ENCODE data around the gene PFDN1.

PFDN1 gene

DNA sequence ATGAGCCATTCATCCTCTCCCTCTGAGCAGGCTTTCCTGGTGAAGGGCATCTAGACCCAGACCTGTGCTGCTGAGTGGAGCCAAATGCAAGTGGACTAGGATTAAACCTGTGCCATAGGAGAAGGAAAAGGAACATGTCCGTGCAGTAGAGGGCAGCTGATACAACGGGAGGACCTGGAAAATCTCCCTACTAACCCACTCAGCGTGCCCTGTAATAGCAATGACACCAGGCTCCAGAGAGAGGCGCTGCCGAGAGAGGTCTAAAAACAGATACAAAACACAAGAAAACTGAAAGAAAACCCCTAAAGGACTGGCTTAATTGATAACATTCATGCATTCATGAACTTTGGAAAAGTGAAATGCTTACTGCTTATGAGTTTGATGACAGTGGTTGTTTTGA, 60.8 kb downstream of the PFDN1 start:
- no peak overlapping the region for H2AFZ ChIP-seq (ENCODE audit: low read length)
- H3K9ac ChIP-seq (ENCODE audit: low read length) = no peak overlapping the region
- H4K20me1 ChIP-seq (ENCODE audit: insufficient read depth, low read length) = no peaks in the 10 kb centered on the region
- H3K27ac ChIP-seq (ENCODE audit: low read depth, low read length, poor library complexity, severe bottlenecking) = no peak overlapping the region
- H3K9me2 ChIP-seq (ENCODE audit: low read depth, low read length) = no peaks in the 10 kb centered on the region
- no peaks in the 10 kb centered on the region for H3K79me2 ChIP-seq (ENCODE audit: insufficient read depth, low read length)
- H3K9me3 ChIP-seq (ENCODE audit: low read length) = no peaks in the 10 kb centered on the region
- no peak overlapping the region for H3K4me2 ChIP-seq (ENCODE audit: low read length)
- peaks cover 53% of the 10 kb centered on the region for H3K4me1 ChIP-seq (ENCODE audit: insufficient read depth, low read length, severe bottlenecking)
- H3F3A ChIP-seq (ENCODE audit: insufficient read depth, low read length) = no peaks in the 10 kb centered on the region
- no peaks in the 10 kb centered on the region for H3K27me3 ChIP-seq (ENCODE audit: insufficient read depth, low read length)
- TF ChIP-seq, protein P1, sequence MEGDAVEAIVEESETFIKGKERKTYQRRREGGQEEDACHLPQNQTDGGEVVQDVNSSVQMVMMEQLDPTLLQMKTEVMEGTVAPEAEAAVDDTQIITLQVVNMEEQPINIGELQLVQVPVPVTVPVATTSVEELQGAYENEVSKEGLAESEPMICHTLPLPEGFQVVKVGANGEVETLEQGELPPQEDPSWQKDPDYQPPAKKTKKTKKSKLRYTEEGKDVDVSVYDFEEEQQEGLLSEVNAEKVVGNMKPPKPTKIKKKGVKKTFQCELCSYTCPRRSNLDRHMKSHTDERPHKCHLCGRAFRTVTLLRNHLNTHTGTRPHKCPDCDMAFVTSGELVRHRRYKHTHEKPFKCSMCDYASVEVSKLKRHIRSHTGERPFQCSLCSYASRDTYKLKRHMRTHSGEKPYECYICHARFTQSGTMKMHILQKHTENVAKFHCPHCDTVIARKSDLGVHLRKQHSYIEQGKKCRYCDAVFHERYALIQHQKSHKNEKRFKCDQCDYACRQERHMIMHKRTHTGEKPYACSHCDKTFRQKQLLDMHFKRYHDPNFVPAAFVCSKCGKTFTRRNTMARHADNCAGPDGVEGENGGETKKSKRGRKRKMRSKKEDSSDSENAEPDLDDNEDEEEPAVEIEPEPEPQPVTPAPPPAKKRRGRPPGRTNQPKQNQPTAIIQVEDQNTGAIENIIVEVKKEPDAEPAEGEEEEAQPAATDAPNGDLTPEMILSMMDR (IDR thresholded peaks at IDR 0.05; ENCODE audit: low read length) = peak; percentile 47; the same call in 1 of the 2 replicates
- TF ChIP-seq EZH2 (IDR thresholded peaks at IDR 0.05; ENCODE audit: borderline replicate concordance, low read length) = no peak
- H3K36me3 ChIP-seq (ENCODE audit: insufficient read depth, low read length) = peaks cover 5% of the 10 kb centered on the region; the same call in 1 of the 2 replicates
- no peak overlapping the region for H3K4me3 ChIP-seq (ENCODE audit: low read depth, low read length, poor library complexity, severe bottlenecking)

DNA sequence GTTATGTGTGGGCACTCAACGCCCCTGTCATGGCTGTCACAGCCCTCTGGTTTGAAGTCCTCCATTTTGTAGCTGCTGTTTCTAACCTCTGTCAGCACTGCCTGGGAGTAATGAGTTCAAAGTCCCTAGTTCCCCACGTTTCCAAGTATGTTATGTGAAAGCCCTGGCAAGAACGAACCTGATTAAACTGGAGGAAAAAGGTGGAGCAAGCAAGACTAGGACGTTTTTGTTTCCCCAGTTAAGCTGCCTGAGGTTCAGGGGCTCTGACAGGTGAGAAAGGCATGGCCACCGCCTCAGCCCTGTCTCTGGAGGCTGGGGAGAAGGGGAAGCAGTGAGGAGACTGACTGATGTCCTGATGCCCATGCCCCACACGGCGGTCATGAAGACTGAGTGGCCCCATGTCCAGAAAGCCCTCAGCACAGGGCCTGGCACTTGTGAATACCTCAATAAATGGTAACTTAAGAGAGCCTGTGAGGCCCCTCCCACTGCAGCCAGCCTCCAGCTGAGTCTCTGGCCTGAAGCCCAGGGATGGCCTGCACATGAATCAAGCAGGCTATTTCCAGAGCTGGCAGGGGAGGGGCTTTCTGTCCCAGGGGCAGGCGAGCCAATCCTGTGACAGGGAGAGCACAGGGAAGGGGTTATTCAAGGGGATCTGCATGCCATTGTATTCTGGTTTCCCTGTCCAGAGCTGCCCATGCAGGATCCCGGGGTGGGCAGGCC, 61.8 kb downstream of the PFDN1 start:
- H3F3A ChIP-seq (ENCODE audit: insufficient read depth, low read length) = no peaks in the 10 kb centered on the region
- H3K9me2 ChIP-seq (ENCODE audit: low read depth, low read length) = no peaks in the 10 kb centered on the region
- no peak overlapping the region for H3K27ac ChIP-seq (ENCODE audit: low read depth, low read length, poor library complexity, severe bottlenecking)
- H3K9ac ChIP-seq (ENCODE audit: low read length) = no peak overlapping the region
- H3K4me3 ChIP-seq (ENCODE audit: low read depth, low read length, poor library complexity, severe bottlenecking) = no peak overlapping the region
- peaks cover 5% of the 10 kb centered on the region; the same call in 1 of the 2 replicates for H3K36me3 ChIP-seq (ENCODE audit: insufficient read depth, low read length)
- no peaks in the 10 kb centered on the region for H3K27me3 ChIP-seq (ENCODE audit: insufficient read depth, low read length)
- H2AFZ ChIP-seq (ENCODE audit: low read length) = no peak overlapping the region
- TF ChIP-seq, protein P1 (IDR thresholded peaks at IDR 0.05; ENCODE audit: low read length) = no peak
- TF ChIP-seq EZH2 (IDR thresholded peaks at IDR 0.05; ENCODE audit: borderline replicate concordance, low read length) = no peak
- H4K20me1 ChIP-seq (ENCODE audit: insufficient read depth, low read length) = no peaks in the 10 kb centered on the region
- H3K9me3 ChIP-seq (ENCODE audit: low read length) = no peaks in the 10 kb centered on the region
- H3K4me2 ChIP-seq (ENCODE audit: low read length) = no peak overlapping the region
- H3K79me2 ChIP-seq (ENCODE audit: insufficient read depth, low read length) = no peaks in the 10 kb centered on the region
- peaks cover 43% of the 10 kb centered on the region for H3K4me1 ChIP-seq (ENCODE audit: insufficient read depth, low read length, severe bottlenecking)

DNA sequence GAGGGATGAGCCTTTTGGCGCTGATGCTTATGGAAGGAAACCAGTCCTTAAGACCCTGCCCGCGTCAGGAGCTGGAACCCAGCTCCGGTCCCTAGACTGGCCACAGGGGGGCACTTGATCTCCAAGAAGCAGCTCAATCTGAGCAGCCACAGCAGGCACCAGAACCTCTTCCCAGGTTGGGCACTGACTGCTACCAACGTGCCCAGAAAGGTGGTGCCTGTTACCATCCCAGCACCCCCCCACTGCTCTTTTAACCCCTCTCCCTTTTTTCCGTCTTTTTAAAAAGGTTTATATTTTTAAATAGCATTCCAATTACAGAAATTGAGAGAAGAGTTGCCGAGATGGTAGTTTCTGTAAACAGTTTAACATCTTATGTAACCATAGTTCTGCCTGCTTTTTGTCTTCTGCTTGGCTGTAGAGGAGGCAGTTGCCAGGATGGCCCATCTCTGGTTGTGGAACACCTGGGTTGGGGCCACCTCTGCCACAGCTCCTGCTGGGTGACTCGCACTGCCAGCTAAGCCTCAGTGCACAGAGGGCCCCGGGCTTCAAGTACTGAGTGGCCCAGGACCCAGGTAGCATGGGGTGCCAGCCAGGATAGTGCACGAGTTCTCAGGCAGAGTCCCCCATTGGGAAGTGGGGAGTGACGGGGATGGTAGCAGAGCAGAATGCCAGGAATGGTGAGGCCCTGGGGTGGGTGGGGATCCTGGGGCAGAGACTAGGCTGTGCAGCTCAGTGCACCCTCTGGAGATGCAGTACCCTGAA, 62.8 kb downstream of the PFDN1 start:
- TF ChIP-seq EZH2 (IDR thresholded peaks at IDR 0.05; ENCODE audit: borderline replicate concordance, low read length) = no peak
- TF ChIP-seq, protein P1 (IDR thresholded peaks at IDR 0.05; ENCODE audit: low read length) = peak; percentile 87
- no peaks in the 10 kb centered on the region for H3K27me3 ChIP-seq (ENCODE audit: insufficient read depth, low read length)
- no peak overlapping the region for H3K27ac ChIP-seq (ENCODE audit: low read depth, low read length, poor library complexity, severe bottlenecking)
- no peaks in the 10 kb centered on the region for H3F3A ChIP-seq (ENCODE audit: insufficient read depth, low read length)
- no peaks in the 10 kb centered on the region for H4K20me1 ChIP-seq (ENCODE audit: insufficient read depth, low read length)
- peaks cover 33% of the 10 kb centered on the region for H3K4me1 ChIP-seq (ENCODE audit: insufficient read depth, low read length, severe bottlenecking)
- no peak overlapping the region for H2AFZ ChIP-seq (ENCODE audit: low read length)
- no peaks in the 10 kb centered on the region for H3K9me2 ChIP-seq (ENCODE audit: low read depth, low read length)
- no peak overlapping the region for H3K4me2 ChIP-seq (ENCODE audit: low read length)
- no peak overlapping the region for H3K4me3 ChIP-seq (ENCODE audit: low read depth, low read length, poor library complexity, severe bottlenecking)
- no peak overlapping the region for H3K9ac ChIP-seq (ENCODE audit: low read length)
- no peaks in the 10 kb centered on the region for H3K9me3 ChIP-seq (ENCODE audit: low read length)
- no peaks in the 10 kb centered on the region for H3K79me2 ChIP-seq (ENCODE audit: insufficient read depth, low read length)
- H3K36me3 ChIP-seq (ENCODE audit: insufficient read depth, low read length) = peaks cover 5% of the 10 kb centered on the region; the same call in 1 of the 2 replicates
